SK-N-MC (cell line): ENCODE data around the gene IFT172.

Source experiments
- EZH2 ChIP-seq: fragments of 200-600 bp; sonication (generic); IDR thresholded peaks from one replicate; pipeline ENCODE4 v1.6.1; 2017; ENCODE audit warnings: antibody characterized with exemption
- FOXP2 ChIP-seq: optimal IDR thresholded peaks from 2 replicates; pipeline ENCODE3; 2011; ENCODE audit warnings: mild to moderate bottlenecking, moderate library complexity; ENCODE audit not compliant: insufficient read depth; ENCODE audit errors: extremely low read length, control extremely low read depth
- POLR2AphosphoS5 ChIP-seq: IDR thresholded peaks from 2 replicates; pipeline ENCODE4 v1.6.1; 2012; ENCODE audit warnings: mild to moderate bottlenecking, low read depth, low read length, borderline replicate concordance

DNA sequence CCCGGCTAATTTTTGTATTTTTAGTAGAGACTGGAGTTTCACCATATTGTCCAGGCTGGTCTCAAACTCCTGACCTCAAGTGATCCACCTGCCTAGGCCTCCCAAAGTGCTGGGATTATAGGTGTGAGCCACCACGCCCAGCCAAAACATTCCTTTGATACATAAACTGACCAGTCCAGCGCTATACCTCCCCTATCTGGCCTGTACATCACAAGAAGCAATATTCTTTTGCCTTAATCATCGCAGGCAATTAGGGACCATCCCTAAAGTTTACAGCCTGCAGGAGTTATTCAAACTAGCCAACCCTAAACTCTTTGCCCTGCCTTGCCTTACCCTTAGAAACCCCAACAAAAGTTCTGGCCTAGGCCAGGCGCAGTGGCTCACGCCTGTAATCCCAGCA lies 73.4 kb downstream of the IFT172 start:
- TF ChIP-seq POLR2AphosphoS5: no peak
- no peak for TF ChIP-seq EZH2
- no peak for TF ChIP-seq FOXP2
